ENCODE data around the gene CPSF7. TPM values are rescaled to one million over a fixed set of nuclear protein-coding genes. Genes with fewer than 3 reads are reported as not detected.

CPSF7 gene
- total RNA-seq, 1 experiment from 2014 or later, result 145 TPM

DNA sequence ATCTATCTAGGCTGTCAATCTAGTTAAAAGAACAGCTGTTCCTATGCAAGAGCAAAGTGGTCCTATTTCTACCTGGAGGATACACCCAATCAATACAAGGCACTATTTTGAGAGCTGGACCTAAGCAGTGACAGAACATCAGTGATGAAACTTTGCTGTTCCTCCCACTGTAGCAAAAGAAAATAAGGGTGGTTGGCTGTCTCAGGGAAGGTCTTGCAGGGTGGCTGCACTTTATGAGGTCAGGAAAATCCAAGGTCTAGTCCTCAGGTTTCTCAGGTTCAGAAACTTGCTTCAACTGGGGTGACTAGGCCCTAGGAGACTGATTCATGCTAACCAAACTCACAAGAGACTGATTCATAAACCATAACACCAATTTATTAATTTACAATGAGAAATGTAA, 11.6 kb downstream of the CPSF7 start:
- Histone ChIP-seq H2AK5ac (ENCODE audit: insufficient read length, low read length) (no peak overlapping the region), H3K4me1 (ENCODE audit: insufficient read depth, low read length) (no peaks in the 10 kb centered on the region), H3K79me2 (ENCODE audit: insufficient read depth, low read length) (no peaks in the 10 kb centered on the region; the same call in 1 of the 2 replicates), H3K9ac (ENCODE audit: extremely low read depth, insufficient read length, low read length) (no peak overlapping the region), H3K23me2 (ENCODE audit: insufficient read length, low read depth, low read length, poor library complexity, severe bottlenecking) (no peaks in the 10 kb centered on the region), H2BK120ac (ENCODE audit: low read depth, low read length, poor library complexity, severe bottlenecking) (no peak overlapping the region), H2BK20ac (ENCODE audit: low read depth, low read length, poor library complexity, severe bottlenecking) (no peak overlapping the region), H4K91ac (ENCODE audit: insufficient read length, low read depth, low read length) (no peak overlapping the region), H2AFZ (ENCODE audit: low read length) (no peak overlapping the region), H3K14ac (ENCODE audit: insufficient read depth, low read length) (no peak overlapping the region), H2BK12ac (ENCODE audit: insufficient read length, low read depth, low read length) (no peak overlapping the region), H3T11ph (ENCODE audit: low read length) (no peak overlapping the region), H3K79me1 (ENCODE audit: insufficient read depth, low read depth, low read length, poor library complexity, severe bottlenecking) (peaks cover 11% of the 10 kb centered on the region), H2BK5ac (ENCODE audit: insufficient read length, low read length) (no peak overlapping the region), H3K9me3 (ENCODE audit: control insufficient read depth, low read depth, low read length) (no peaks in the 10 kb centered on the region), H3K23ac (ENCODE audit: insufficient read length, low read depth, low read length) (no peak overlapping the region), H4K8ac (replicated peaks; ENCODE audit: insufficient read length, low read depth, low read length) (no peak overlapping the region), H3K56ac (ENCODE audit: insufficient read length, low read depth, low read length) (no peak overlapping the region), H3K18ac (ENCODE audit: insufficient read length, low read depth, low read length) (no peak overlapping the region), H3K27ac (ENCODE audit: insufficient read length, low read depth, low read length) (no peak overlapping the region), H4K20me1 (ENCODE audit: control insufficient read depth, insufficient read depth, insufficient read length) (no peaks in the 10 kb centered on the region), H3K27me3 (ENCODE audit: insufficient read depth, low read length) (no peaks in the 10 kb centered on the region), H3K4ac (ENCODE audit: low read depth, low read length) (no peak overlapping the region), H4K5ac (ENCODE audit: insufficient read length, low read depth, low read length) (no peak overlapping the region), H3K4me2 (ENCODE audit: insufficient read depth, insufficient read length, low read length) (no peak overlapping the region), H2BK15ac (ENCODE audit: low read depth, low read length) (no peak overlapping the region)
- peak overlapping the region in 2 of 3 experiments; percentile 27 to 53; a peak in 4 of 7 replicates for H3K27ac Mint-ChIP-seq
- no peak for TF ChIP-seq CTCF (conservative IDR thresholded peaks at IDR 0.05)
- H3K36me3 Mint-ChIP-seq (ENCODE audit: insufficient read depth in 1 of 3, low read depth in 3 of 3), result peaks cover 52 to 96% (median 95%) of the 10 kb centered on the region in 3 experiments; a peak in 6 of 7 replicates
- no peaks in the 10 kb centered on the region; a peak in 1 of 4 replicates for H3K4me1 Mint-ChIP-seq
- no peak overlapping the region for H3K4me3 Mint-ChIP-seq
- H3K27me3 Mint-ChIP-seq (ENCODE audit: low read depth), result no peaks in the 10 kb centered on the region
- no peak for DNase-seq
- no peaks in the 10 kb centered on the region for H3K9me3 Mint-ChIP-seq
